Gastroesophageal sphincter (tissue), 3 donors: ENCODE measurements around the gene BPIFA1.

Source experiments
- CTCF ChIP-seq, 4 experiments: fragments of 200-600 bp in 2 of 4; fragments of 450-650 bp in 2 of 4; sonication (generic) in 1 of 4; IDR thresholded peaks; one replicate each; pipeline ENCODE4 v1.5.1; 2017 to 2019; ENCODE audit warnings: antibody characterized with exemption in 4 of 4, mild to moderate bottlenecking in 2 of 4, moderate library complexity in 2 of 4
- EP300 ChIP-seq: sonication (generic); formaldehyde crosslinking; IDR thresholded peaks from one replicate; pipeline ENCODE4 v1.6.1; 2017; ENCODE audit warnings: antibody characterized with exemption, mild to moderate bottlenecking
- POLR2A ChIP-seq, 2 donors: fragments of 450-650 bp; IDR thresholded peaks; one replicate each; pipeline ENCODE4 v1.6.1; 2017; ENCODE audit warnings: antibody characterized with exemption in 2 of 2, mild to moderate bottlenecking in 2 of 2, moderate library complexity in 1 of 2
- POLR2AphosphoS5 ChIP-seq: sonication (generic); formaldehyde crosslinking; IDR thresholded peaks from one replicate; pipeline ENCODE4 v1.6.1; 2017; ENCODE audit warnings: antibody characterized with exemption

- TF ChIP-seq EP300 (no peak), POLR2A (IDR thresholded peaks at IDR 0.05) (no peak), CTCF (IDR thresholded peaks at IDR 0.05) (no peak), POLR2AphosphoS5 (no peak)
Measured at GRCh38 chr20:33246077-33246476, 10.3 kb downstream of the BPIFA1 start.
